Panc1 (cell line): ENCODE results near the gene TF. TPM values are rescaled to one million over a fixed set of nuclear protein-coding genes. Genes with fewer than 3 reads are reported as not detected.

Experiments used
- ATAC-seq: fragments of 200-7000 bp; cut with Tn5 transposase; 2 replicates; pipeline ENCODE4 v1.9.1; 2020; ENCODE audit warnings: mild to moderate bottlenecking, moderate library complexity
- BruUV-seq: library from RNA; stranded (reverse); fragments of 400-500 nt; replicated peaks from 2 replicates; lab custom pipeline; 2021; lab: Mats Ljungman, UMichigan
- CTCF ChIA-PET: fragments of 300-600 bp; sonication (Branson Sonifier 250); formaldehyde crosslinking; loops from one replicate; lab custom pipeline; 2022; ENCODE audit warnings: antibody characterized with exemption; lab: Charles Lee
- POLR2A ChIA-PET: fragments of 300-600 bp; sonication (Branson Sonifier 250); formaldehyde crosslinking; loops from one replicate; lab custom pipeline; 2022; ENCODE audit warnings: antibody characterized with exemption; lab: Charles Lee
- DNase-seq: peaks from one replicate; pipeline ENCODE4 v3.0.0-alpha.2; 2010; ENCODE audit warnings: low read depth, low spot score
- H3K27ac ChIP-seq: 2 replicates; pipeline ENCODE4 v1.5.1; 2011; ENCODE audit warnings: mild to moderate bottlenecking, low read length, inconsistent platforms
- H3K27me3 ChIP-seq: fragments of 200-500 bp; sonication (Bioruptor generic); 2 replicates; pipeline ENCODE4 v1.6.0; 2014; ENCODE audit warnings: low read length, inconsistent platforms; ENCODE audit not compliant: control insufficient read depth, insufficient read depth
- H3K36me3 ChIP-seq: fragments of 200-500 bp; sonication (Bioruptor generic); 2 replicates; pipeline ENCODE4 v1.5.1; 2014; ENCODE audit warnings: inconsistent platforms, mild to moderate bottlenecking, low read length, moderate library complexity; ENCODE audit not compliant: control insufficient read depth, insufficient read depth
- H3K4me1 ChIP-seq: 2 replicates; pipeline ENCODE4 v1.5.1; 2011; ENCODE audit warnings: inconsistent platforms, mild to moderate bottlenecking, low read length, moderate library complexity; ENCODE audit not compliant: control insufficient read depth, insufficient read depth
- H3K4me3 ChIP-seq, 2 experiments: 2 replicates each; pipeline ENCODE4 v1.5.1; 2011 to 2012; ENCODE audit warnings: low read depth in 2 of 2, low read length in 2 of 2, mild to moderate bottlenecking in 2 of 2, inconsistent platforms in 1 of 2, moderate library complexity in 1 of 2
- H3K9me3 ChIP-seq: fragments of 200-500 bp; sonication (Bioruptor generic); 2 replicates; pipeline ENCODE4 v1.5.1; 2014; ENCODE audit warnings: low read depth, mild to moderate bottlenecking, inconsistent platforms, low read length, moderate library complexity; ENCODE audit not compliant: control insufficient read depth, insufficient read depth
- CTCF ChIP-seq: fragments of 450-650 bp; IDR thresholded peaks from 2 replicates; pipeline ENCODE4 v1.5.1; 2017; ENCODE audit warnings: mild to moderate bottlenecking
- POLR2AphosphoS5 ChIP-seq: IDR thresholded peaks from 2 replicates; pipeline ENCODE4 v1.6.1; 2012; ENCODE audit warnings: mild to moderate bottlenecking, low read depth, low read length, moderate library complexity
- REST ChIP-seq, 2 experiments: IDR thresholded peaks; 2 replicates each; pipeline ENCODE4 v1.6.1; 2011 to 2012; ENCODE audit warnings: low read depth in 2 of 2, control low read depth in 1 of 2, low read length in 1 of 2, mild to moderate bottlenecking in 1 of 2, moderate library complexity in 1 of 2; ENCODE audit not compliant: insufficient read depth in 1 of 2
- SIN3A ChIP-seq: IDR thresholded peaks from 2 replicates; pipeline ENCODE4 v1.6.1; 2012; ENCODE audit warnings: low read depth, mild to moderate bottlenecking, low read length, moderate library complexity, borderline replicate concordance; ENCODE audit not compliant: insufficient read depth
- TCF7L2 ChIP-seq: IDR thresholded peaks from 2 replicates; pipeline ENCODE4 v1.6.1; 2011; ENCODE audit warnings: mild to moderate bottlenecking, low read depth, low read length, inconsistent platforms
- in situ Hi-C: cut with HindIII; loops from 2 replicates; pipeline ENCODE4 v1.10.0; 2016; ENCODE audit warnings: low sequenced_read_pairs, low pct_unique_long_range_greater_than_20kb
- intact Hi-C: fragments of 100-400 bp; cut with micrococcal nuclease; formaldehyde crosslinking; loops from one replicate; pipeline ENCODE4 v1.10.0; 2022; ENCODE audit not compliant: unreplicated experiment
- total RNA-seq: library from RNA; stranded (reverse); gene quantifications from one replicate; pipeline ENCODE4 v1.2.1, GENCODE V29; 2021; ENCODE audit not compliant: unreplicated experiment

TF gene
- total RNA-seq, 1 experiment from 2014 or later, result 9.5 TPM

- Histone ChIP-seq H3K4me3 (no peak overlapping the region), H3K4me1 (no peaks in the 10 kb centered on the region), H3K36me3 (no peaks in the 10 kb centered on the region), H3K27ac (no peak overlapping the region), H3K27me3 (no peaks in the 10 kb centered on the region), H3K9me3 (no peaks in the 10 kb centered on the region)
- ChIA-PET POLR2A (no interaction called here), CTCF (no interaction called here)
- in situ Hi-C loops, result no loop called here
- BruUV-seq, result no TSS peak
- intact Hi-C loops, result no loop called here
- TF ChIP-seq SIN3A (no peak), CTCF (no peak), TCF7L2 (no peak), POLR2AphosphoS5 (no peak), REST (IDR thresholded peaks at IDR 0.05; ENCODE audit: insufficient read depth in 1 of 2, low read depth in 2 of 2, low read length in 1 of 2) (no peak)
- DNase-seq, result no peak
- ATAC-seq, result peak; percentile 33; the same call in 1 of the 2 replicates
Measured at GRCh38 chr3:133753779-133754164, 7.6 kb downstream of the TF start.

- DNase-seq (no peak), ATAC-seq (no peak; the same call in 1 of the 2 replicates)
- Histone ChIP-seq H3K27me3 (no peaks in the 10 kb centered on the region), H3K4me3 (no peak overlapping the region), H3K36me3 (no peaks in the 10 kb centered on the region), H3K4me1 (no peaks in the 10 kb centered on the region), H3K9me3 (no peaks in the 10 kb centered on the region), H3K27ac (no peak overlapping the region)
- intact Hi-C loops, result no loop called here
- ChIA-PET POLR2A (no interaction called here), CTCF (no interaction called here)
- in situ Hi-C loops, result no loop called here
- TF ChIP-seq TCF7L2, result no peak
- no peak for TF ChIP-seq CTCF
- TF ChIP-seq SIN3A, result no peak
- TF ChIP-seq REST (IDR thresholded peaks at IDR 0.05; ENCODE audit: insufficient read depth in 1 of 2, low read depth in 2 of 2, low read length in 1 of 2), result no peak
- TF ChIP-seq POLR2AphosphoS5, result no peak
- BruUV-seq, result no TSS peak
Measured at GRCh38 chr3:133754455-133754854, 8.3 kb downstream of the TF start.
